Activated naive CD8-positive, alpha-beta T cell treated with anti-CD3 and anti-CD28 coated beads, Interleukin-2, amount 10 ng/mL, durations not matched to agents 7 days and 5 days (primary cell): ENCODE data around the gene SHE. TPM values are rescaled to one million over a fixed set of nuclear protein-coding genes. Genes with fewer than 3 reads are reported as not detected.

Experiments used
- total RNA-seq, 2 experiments: library from RNA; stranded (reverse); gene quantifications; one replicate each; pipeline ENCODE4 v1.2.3, GENCODE V29; 2021

The SHE gene
- total RNA-seq, 2 experiments from 2014 or later: not detected

Other genes with a start within 250 kb of the SHE start
- gene HAX1, start 229.8 kb downstream of the SHE start, total RNA-seq: 100 to 1,000 TPM in 1 of 2 experiments, 10 to 100 TPM in 1; 99.7 to 102 TPM
- not detected for gene AQP10, start 181.3 kb downstream of the SHE start, total RNA-seq
- 10 to 100 TPM; 91.2 to 95.4 TPM for gene ATP8B2, start 176.9 kb downstream of the SHE start, total RNA-seq
- gene IL6R, start 97.1 kb downstream of the SHE start, total RNA-seq: 1 to 10 TPM; 4.6 to 6.3 TPM
- not detected for gene TDRD10, start 193 bp downstream of the SHE start, total RNA-seq
- gene UBE2Q1, start 56.2 kb upstream of the SHE start, total RNA-seq: 100 to 1,000 TPM; 106 to 107 TPM
- not detected for gene CHRNB2, start 65.4 kb upstream of the SHE start, total RNA-seq
- gene ADAR, start 105.8 kb upstream of the SHE start, total RNA-seq: 100 to 1,000 TPM; 325 to 338 TPM